Activated effector memory CD4-positive, alpha-beta T cell treated with anti-CD3 and anti-CD28 coated beads, Interleukin-2, amount 50 U/mL, for 16 hours (primary cell): Measurements from ENCODE around the gene LARP1.
"Not testable (repeated sequence)": the region's sequence is repeated elsewhere in the genome, so short reads cannot be mapped to it uniquely, and the experiment has no call there.

Experiments
- DNase-seq: peaks from one replicate; pipeline ENCODE4 v3.0.0-alpha.2; 2020

The LARP1 gene

DNA sequence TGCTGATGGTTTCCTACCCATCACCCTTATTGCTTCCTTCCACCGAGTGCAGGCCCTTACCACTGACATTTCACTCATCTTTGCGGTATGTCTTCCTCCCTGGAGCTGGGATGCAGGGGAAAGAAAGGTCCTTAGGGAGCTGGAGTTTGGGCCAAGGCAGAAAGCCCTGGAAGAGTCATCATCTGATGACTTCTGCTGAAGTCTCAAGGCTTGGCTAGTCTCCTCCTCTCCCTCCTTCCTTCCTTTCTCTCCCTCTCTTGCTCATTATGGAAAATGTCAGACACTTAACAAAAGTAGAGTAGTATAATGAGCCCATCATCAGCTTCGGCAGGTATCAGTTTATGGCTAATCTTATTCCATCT lies 40.0 kb downstream of the LARP1 start:
- no peak for DNase-seq

DNA sequence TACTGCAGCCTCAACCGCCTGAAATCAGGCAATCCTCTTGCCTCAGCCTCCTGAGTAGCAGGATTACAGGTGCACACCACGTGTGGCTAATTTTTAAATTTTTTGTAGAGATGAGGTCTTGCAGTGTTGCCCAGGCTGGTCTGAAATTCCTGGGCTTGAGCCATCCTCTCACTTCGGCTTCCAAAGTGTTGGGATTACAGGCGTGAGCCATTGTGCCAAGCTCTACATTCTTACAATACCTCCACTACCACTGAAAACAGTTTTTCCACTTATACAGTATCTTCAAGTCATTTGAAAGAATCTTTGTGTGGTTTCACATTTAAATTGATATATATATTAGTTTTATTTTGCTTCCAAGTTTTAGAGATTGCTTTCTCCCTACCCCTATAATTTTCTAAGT lies 42.6 kb downstream of the LARP1 start:
- no peak for DNase-seq

DNA sequence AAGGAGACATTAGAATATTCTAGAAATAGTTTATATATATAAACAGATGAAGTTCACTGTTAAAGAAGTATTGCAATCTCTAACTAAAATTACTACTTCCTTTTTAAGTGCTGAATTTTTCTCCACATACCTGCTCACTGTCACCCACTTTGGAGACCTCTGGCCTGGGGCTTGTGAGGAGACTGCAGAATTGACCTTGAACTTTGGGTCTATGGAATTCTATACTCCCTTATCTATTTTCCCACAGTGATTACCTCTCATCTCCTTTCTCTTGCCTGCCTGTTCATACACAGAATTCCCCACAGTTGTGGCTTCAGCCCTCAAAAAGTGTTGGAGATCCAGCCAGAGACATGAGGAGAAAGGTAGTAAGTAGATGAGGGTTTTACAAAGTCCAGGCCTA lies 45.4 kb downstream of the LARP1 start:
- DNase-seq = no peak

GRCh38 chr5:154801083-154801482 lies 45.9 kb downstream of the LARP1 start:
- DNase-seq = no peak

DNA sequence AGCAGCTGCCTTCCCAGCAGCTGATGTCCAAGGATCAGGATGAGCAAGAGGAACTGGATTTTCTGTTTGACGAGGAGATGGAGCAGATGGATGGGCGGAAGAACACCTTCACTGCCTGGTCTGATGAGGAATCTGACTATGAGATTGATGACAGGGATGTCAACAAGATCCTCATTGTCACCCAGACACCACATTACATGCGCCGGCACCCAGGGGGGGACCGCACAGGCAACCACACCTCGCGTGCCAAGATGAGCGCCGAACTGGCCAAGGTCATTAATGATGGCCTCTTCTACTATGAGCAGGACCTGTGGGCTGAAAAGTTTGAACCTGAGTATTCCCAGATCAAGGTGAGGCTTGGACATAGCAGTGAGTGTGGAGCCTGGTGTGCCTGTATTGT lies 46.9 kb downstream of the LARP1 start:
- no peak for DNase-seq

DNA sequence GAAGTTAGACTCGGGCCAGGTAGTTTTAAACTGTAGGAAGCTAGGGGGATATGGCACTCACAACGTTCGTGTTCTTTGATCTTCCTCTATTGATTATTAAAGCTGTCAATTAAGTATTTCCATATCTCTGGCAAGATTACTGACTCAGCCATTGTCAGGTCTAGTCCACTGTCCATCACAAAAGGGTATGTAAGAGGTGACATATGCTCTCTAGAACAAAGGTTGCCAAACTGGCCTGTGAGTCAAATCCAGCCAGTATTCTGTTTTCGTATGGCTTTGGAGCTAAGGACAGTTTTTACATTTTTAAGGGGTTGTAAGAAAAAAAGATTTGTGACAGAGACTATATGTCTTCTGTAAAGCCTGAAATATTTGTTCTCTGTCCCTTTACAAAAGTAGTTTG lies 51.0 kb downstream of the LARP1 start:
- DNase-seq = no peak

DNA sequence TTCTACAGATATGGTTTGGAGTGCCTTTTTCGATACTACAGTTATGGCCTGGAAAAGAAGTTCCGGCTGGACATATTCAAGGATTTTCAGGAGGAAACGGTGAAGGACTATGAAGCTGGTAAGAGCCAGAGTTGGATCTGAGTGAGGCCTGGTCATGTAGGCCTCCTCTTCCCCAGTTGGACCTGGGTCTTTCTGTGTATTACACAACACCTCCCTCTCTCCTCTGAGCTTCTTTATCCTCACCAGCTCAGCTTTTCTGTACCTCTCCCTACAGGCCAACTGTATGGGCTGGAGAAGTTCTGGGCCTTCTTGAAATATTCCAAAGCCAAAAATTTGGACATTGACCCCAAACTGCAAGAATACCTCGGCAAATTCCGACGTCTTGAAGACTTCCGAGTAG lies 56.1 kb downstream of the LARP1 start:
- DNase-seq = no peak

- DNase-seq = peak; percentile 83
Observed at GRCh38 chr5:154811653-154812465, 56.7 kb downstream of the LARP1 start.

GRCh38 chr5:154813158-154813557 lies 58.0 kb downstream of the LARP1 start:
- no peak for DNase-seq

GRCh38 chr5:154813736-154814135 lies 58.6 kb downstream of the LARP1 start:
- no peak for DNase-seq

DNA sequence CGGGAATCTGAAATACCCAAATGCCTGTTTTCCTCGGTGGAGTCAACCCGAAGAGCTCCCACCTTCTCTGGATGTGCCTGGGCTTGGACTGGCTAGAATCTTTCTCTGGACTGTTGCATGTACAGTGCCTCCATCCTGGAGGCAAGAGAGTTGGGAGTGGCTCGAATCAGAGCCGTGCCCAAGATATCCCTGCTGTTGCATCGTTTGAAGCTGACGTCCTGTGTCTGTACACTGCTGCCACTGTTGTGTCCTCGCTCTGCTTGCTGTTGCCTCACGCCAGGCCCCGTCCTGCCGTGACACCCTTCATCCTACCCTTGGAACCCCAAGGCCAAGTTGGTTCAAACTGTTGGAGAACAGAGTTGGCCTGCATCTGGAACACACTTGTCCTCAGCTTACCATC lies 59.8 kb downstream of the LARP1 start:
- DNase-seq = no peak

DNA sequence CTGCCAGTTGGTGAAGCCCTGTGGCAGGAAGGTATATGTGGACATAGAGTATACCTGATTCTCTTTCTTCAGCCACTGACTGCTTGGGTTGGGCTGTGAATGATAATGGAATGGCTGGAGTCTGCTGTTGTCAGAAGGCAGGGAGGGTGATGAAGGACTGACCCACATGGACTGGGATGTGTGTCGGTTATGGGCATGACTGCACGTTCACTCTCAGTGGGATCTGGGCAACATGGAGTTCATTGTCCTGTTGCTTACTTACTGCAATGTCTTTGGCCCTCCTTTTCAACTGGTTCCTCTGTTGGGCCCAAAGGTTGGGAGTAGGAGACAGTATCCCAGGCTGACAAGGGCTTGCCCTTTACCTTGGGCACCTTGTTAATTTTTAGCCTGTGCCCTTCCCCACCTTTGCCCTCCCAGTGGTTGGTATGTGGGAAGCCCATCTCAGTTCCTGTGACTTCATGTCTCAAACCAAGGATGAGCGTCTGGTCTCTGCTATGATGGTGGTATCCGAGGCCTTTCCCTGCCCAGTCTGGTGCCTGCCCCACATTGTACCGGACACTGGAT lies 60.6 kb downstream of the LARP1 start:
- no peak for DNase-seq

- DNase-seq = no peak
Observed at GRCh38 chr5:154816891-154817492, 61.8 kb downstream of the LARP1 start.

DNA sequence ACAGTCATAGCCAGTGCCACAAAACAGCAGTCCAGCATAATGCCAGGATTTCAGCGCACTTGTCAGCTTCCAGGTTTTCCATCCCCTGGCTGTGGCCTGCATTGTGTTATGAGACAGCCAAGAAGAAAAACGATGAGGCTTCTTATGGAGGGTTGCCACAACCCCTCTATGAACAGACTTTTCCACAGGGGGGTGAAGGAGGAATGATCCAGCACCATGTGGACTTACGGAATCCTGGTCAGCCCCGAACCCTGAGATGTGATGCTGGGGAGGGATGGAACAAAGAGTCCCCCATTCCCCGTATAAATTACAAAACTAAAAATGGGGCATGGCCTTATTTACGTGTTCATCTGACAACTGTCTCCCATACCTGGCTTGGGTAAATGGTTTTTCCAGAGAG lies 62.6 kb downstream of the LARP1 start:
- no peak for DNase-seq

- no peak for DNase-seq
Observed at GRCh38 chr5:154818471-154819116, 63.4 kb downstream of the LARP1 start.

DNA sequence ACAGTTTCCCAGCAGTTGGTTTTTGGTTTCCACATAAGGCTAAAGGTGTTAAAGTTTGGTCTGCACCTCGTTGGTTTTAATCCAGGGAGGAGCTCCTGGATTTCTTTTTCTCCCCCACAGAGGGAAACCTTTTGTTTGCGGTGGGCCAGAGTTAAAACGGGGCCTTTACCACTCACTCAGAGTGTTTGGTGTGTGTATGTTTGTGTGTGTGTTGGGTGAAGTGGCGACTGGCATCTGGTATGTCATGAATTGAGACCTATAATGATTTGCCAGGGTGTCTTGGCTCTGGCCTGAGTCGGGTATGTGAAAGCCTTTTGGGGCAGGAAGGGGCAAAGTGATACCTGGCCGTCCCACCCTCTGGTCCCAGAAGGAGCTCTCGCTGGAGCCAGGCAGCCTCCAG lies 64.4 kb downstream of the LARP1 start:
- DNase-seq = no peak

DNA sequence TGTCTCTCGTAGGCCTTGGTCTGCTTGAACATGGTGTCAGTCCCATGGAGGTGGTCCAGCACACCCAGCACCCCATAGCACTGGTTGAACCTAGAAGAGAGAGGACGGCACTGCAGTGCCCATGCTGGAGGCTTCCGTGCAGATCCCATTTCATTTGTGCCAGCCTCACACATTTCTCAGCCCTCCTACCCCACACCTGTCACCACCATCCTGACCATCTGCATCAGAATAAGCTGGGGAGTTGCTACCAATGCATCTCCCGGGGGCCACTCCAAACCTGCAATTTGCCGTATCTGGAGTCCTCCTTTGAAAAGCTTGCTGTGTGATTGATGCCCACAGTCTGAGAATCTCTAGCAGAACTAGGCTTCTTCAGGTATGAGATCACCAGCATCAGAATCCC lies 65.2 kb downstream of the LARP1 start:
- no peak for DNase-seq

DNA sequence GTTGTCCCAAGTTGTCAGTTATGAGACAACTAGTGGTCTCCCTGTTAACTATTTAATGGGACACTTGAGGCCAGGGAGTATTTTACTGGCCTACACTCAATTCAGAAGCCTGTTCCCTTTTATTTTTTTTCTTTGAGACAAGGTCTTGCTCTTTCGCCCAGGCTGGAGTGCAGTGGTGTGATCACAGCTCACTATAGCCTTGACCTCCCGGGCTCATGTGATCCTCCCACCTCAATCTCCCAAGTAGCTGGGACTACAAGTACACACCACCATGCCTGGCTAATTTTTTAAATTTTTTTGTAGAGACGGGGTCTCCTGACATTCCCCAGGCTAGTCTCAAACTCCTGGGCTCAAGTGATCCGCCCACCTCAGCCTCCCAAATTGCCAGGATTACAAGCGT lies 67.7 kb downstream of the LARP1 start:
- not testable (repeated sequence) for DNase-seq

DNA sequence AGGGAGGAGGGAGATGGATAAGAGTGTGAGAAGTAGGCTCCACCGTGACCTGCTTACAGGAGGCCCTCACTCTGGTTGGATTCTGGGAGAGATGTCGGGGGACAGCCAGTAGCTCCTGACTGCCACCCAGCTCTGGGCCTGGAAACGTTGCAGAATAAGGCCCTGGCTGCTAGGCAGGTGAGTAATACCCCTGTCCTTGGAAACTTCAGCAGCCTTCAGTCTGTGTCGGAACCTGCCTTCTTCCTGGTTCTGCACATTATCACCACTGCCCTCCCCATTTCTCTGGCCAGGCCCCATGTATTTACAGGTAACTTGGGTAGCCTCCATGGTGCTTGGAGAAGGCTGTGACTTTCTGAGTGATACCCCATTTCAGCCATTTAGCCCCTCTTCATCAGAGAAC lies 68.4 kb downstream of the LARP1 start:
- no peak for DNase-seq

DNA sequence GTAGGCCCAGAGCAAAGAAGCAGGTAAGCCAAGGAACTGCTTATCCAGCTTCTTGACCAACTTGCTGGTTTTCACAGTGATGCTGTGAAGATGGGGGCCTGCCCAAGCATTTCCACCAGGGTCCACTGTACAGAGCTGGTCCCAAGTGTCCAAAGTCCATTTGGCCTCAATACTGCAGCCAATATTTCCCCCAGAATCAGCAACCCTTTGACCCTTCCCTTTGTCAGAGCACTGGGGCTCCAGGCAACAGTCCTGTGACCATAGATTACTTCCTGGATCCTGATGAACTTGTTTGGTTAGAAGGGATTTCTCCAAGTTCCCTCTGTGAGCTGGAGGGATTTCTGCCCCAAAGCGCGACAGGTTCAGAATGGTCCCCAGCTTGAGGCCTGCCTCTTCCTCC lies 68.9 kb downstream of the LARP1 start:
- DNase-seq = no peak

DNA sequence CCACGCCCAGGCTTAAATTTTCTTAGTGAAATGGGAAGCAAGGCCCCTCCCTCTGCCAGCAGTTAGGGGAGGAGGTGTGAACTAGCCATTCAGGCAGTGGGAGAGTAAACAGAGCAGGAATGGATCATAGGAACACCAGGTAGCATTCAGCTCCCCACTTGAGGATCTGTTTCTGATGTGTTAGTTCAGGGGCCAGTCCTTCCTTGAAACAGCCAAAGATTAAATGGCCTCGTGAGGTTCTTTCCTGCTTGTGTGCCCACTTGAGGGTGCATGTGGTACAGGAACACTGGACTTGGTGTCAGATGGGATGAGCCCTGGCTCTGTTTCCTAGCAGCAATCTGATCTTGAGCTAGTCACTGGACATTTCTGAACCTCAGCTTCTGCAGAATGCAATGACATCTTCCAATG lies 74.0 kb downstream of the LARP1 start:
- DNase-seq = no peak

- peak; percentile 65 for DNase-seq
Observed at GRCh38 chr5:154829589-154830218, 74.5 kb downstream of the LARP1 start.

DNA sequence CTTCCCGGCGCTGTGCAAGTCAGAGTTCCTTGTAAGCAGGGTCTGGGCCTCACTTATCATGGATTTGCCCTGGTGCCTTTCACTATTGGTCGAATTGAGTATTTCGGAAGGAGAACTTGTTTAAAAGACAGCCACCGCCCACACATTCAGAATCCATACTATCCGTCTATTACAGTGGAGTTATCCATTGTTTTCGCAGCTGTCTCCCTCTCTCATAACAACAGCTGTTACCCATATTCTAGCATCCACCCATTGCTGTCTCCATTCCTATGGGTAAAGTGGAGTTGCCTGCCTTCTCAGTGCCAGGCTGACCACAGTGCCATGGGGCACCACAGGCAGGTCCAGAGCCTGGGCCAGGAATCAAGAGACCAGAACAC lies 75.0 kb downstream of the LARP1 start:
- DNase-seq = no peak

DNA sequence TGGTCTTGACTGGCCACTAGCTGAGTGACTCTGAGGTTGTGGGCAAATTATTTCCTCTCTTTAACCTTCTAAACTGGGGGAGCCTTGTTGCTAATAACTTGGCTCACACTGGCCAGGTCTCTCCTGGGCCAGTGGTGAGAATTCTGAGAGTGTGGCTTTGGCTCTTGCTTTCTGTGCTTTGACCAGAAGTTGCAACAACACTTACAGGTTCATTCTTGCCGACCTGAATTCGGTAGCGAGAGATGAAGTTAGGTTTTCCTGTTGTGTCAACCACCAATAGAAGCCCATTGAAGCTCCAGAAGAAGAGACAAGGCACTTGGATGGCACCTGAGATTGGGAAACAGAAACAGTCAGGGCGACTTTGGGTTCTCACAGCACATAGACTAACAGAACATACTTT lies 75.4 kb downstream of the LARP1 start:
- no peak for DNase-seq
